Neural cell (in vitro differentiated cells): ENCODE measurements around the gene TUBA8. TPM values are rescaled to one million over a fixed set of nuclear protein-coding genes. Genes with fewer than 3 reads are reported as not detected.
A peak's percentile ranks its signal among the peaks of the same experiment; 100 is the strongest.

Experiments
- H2AFZ ChIP-seq: fragments of 200-600, 300-800 bp; sonication (generic), shearing (Covaris generic); 2 replicates; pipeline ENCODE4 v1.6.0; 2014; ENCODE audit warnings: low read depth, mild to moderate bottlenecking, antibody characterized with exemption, low read length, moderate library complexity
- H3F3A ChIP-seq: fragments of 200-600 bp; shearing (Covaris generic); 2 replicates; pipeline ENCODE4 v1.6.1; 2016; ENCODE audit warnings: mild to moderate bottlenecking, moderate library complexity, mixed read lengths, antibody characterized with exemption, low read length; ENCODE audit not compliant: insufficient read depth, poor library complexity, severe bottlenecking
- H3K27ac ChIP-seq: fragments of 200-600, 300-800 bp; sonication (generic), shearing (Covaris generic); 2 replicates; pipeline ENCODE4 v1.5.1; 2014; ENCODE audit warnings: mild to moderate bottlenecking, low read length, moderate library complexity
- H3K27me3 ChIP-seq: fragments of 300-800, 200-600 bp; sonication (generic), shearing (Covaris generic); 2 replicates; pipeline ENCODE4 v1.6.0; 2014; ENCODE audit warnings: mild to moderate bottlenecking, low read depth, low read length, moderate library complexity; ENCODE audit not compliant: insufficient read depth
- H3K36me3 ChIP-seq: fragments of 300-800, 200-600 bp; sonication (generic), shearing (Covaris generic); 2 replicates; pipeline ENCODE4 v1.5.1; 2014; ENCODE audit warnings: mild to moderate bottlenecking, antibody characterized with exemption, low read length, moderate library complexity; ENCODE audit not compliant: insufficient read depth
- H3K4me2 ChIP-seq: fragments of 300-800, 200-600 bp; sonication (generic), shearing (Covaris generic); 2 replicates; pipeline ENCODE4 v1.6.0; 2014; ENCODE audit warnings: mild to moderate bottlenecking, low read length
- H3K4me3 ChIP-seq: fragments of 300-800, 200-600 bp; sonication (generic), shearing (Covaris generic); 2 replicates; pipeline ENCODE4 v1.5.1; 2014; ENCODE audit warnings: mild to moderate bottlenecking, low read length, moderate library complexity
- H3K79me2 ChIP-seq: fragments of 200-600 bp; shearing (Covaris generic); replicated peaks from 2 replicates; pipeline ENCODE4 v1.6.0; 2014; ENCODE audit warnings: mild to moderate bottlenecking, low read length, moderate library complexity; ENCODE audit not compliant: insufficient read depth
- H3K9ac ChIP-seq: fragments of 300-800, 200-600 bp; sonication (generic), shearing (Covaris generic); 2 replicates; pipeline ENCODE4 v1.6.1; 2016; ENCODE audit warnings: mild to moderate bottlenecking, low read length, mixed read lengths
- H3K9me2 ChIP-seq: fragments of 200-600 bp; shearing (Covaris generic); 2 replicates; pipeline ENCODE4 v1.6.1; 2016; ENCODE audit warnings: mild to moderate bottlenecking, low read length, mixed read lengths; ENCODE audit not compliant: insufficient read depth
- H3K9me3 ChIP-seq: fragments of 200-600, 300-800 bp; sonication (generic), shearing (Covaris generic); 2 replicates; pipeline ENCODE4 v1.6.1; 2016; ENCODE audit warnings: mild to moderate bottlenecking, mixed run types, low read length, moderate library complexity, mixed read lengths
- H4K20me1 ChIP-seq: fragments of 200-600 bp; shearing (Covaris generic); 2 replicates; pipeline ENCODE4 v1.6.1; 2016; ENCODE audit warnings: mild to moderate bottlenecking, mixed run types; ENCODE audit not compliant: insufficient read depth
- EP300 ChIP-seq: fragments of 450-650 bp; conservative IDR thresholded peaks from 2 replicates; pipeline ENCODE4 v1.6.1; 2014; ENCODE audit warnings: antibody characterized with exemption, mild to moderate bottlenecking, moderate library complexity; ENCODE audit not compliant: poor library complexity, severe bottlenecking
- EZH2 ChIP-seq: fragments of 200-600, 300-800 bp; shearing (Covaris generic), sonication (generic); IDR thresholded peaks from 2 replicates; pipeline ENCODE4 v1.6.1; 2014; ENCODE audit warnings: antibody characterized with exemption, low read length, borderline replicate concordance, mild to moderate bottlenecking; ENCODE audit not compliant: insufficient read depth, poor library complexity, severe bottlenecking
- MXI1 ChIP-seq: fragments of 450-650 bp; conservative IDR thresholded peaks from 2 replicates; pipeline ENCODE4 v1.6.1; 2014; ENCODE audit warnings: antibody characterized with exemption, mild to moderate bottlenecking; ENCODE audit not compliant: poor library complexity, severe bottlenecking
- POLR2AphosphoS5 ChIP-seq: IDR thresholded peaks from 2 replicates; pipeline ENCODE4 v1.6.1; 2012
- RAD21 ChIP-seq: fragments of 450-650 bp; conservative IDR thresholded peaks from 2 replicates; pipeline ENCODE4 v1.6.1; 2014; ENCODE audit warnings: antibody characterized with exemption, mild to moderate bottlenecking, moderate library complexity
- SMC3 ChIP-seq: fragments of 450-650 bp; conservative IDR thresholded peaks from 2 replicates; pipeline ENCODE4 v1.6.1; 2014; ENCODE audit warnings: antibody characterized with exemption, mild to moderate bottlenecking, moderate library complexity; ENCODE audit not compliant: poor library complexity
- TAF1 ChIP-seq: IDR thresholded peaks from 2 replicates; pipeline ENCODE4 v1.6.1; 2012; ENCODE audit warnings: low read depth
- polyA minus RNA-seq: library from RNA; depleted of rRNA, polyadenylated mRNA; stranded (reverse); fragments of >200 nt; gene quantifications from 2 replicates; pipeline ENCODE4 v1.2.3, GENCODE V29; 2014
- polyA plus RNA-seq: library from polyadenylated mRNA; depleted of rRNA; stranded (reverse); fragments of >200 nt; gene quantifications from 2 replicates; pipeline ENCODE4 v1.2.3, GENCODE V29; 2014
- TF ChIP-seq, protein P1 (sequence below): IDR thresholded peaks from 2 replicates; pipeline ENCODE4 v1.6.1; 2012; ENCODE audit warnings: borderline replicate concordance
- TF ChIP-seq, protein P2 (sequence below): fragments of 450-650 bp; IDR thresholded peaks from 2 replicates; pipeline ENCODE4 v1.5.1; 2014; ENCODE audit warnings: antibody characterized with exemption, mild to moderate bottlenecking, moderate library complexity; ENCODE audit not compliant: poor library complexity, severe bottlenecking

TUBA8 gene
- polyA plus RNA-seq (0.46 and 1.8 TPM in 2 replicates), polyA minus RNA-seq (1.7 and 2.7 TPM in 2 replicates)

DNA sequence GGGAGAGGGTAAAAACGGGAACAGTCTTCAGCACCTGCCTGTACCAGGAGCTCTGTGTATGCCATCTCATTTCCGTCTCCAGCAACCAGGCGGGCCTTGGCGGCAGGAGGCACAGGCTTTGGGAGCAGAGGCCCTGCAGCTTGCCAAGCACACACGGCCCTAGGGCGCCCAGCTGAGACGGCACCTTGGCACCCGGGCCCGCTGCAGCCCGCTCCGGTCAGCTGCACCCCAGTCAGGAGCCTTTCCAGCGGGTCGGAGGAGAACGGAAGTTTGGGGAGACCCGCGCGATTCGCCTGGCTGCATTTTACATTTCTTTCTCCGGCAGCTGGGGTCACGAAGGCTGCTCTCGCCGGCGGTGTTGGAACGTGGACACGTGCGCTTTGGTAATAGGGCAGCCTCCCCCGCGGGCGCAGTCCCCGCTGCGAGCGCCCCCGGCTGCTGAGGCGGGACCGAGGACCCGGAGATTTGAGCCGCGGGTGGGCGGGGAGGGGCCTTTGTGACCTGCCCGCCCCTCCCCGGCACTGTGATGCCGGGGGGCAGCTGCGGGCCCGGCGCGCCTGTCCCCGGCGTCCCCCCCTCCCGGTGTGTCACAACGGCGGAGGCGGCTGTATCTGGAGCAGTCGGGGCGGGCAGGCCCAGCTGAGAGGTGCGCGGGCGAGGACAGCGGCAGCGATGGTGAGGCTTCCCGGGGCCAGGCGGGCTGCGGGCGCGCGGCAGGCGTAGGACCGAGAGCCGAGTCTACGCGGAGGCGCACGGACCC is at the start of gene TUBA8:
Gene TUBA8 (plus strand): TSS at position 616 of the 760 bp plus-strand sequence. CDS start 57 bp downstream, at position 673.
- Histone ChIP-seq H3K9me3 (no peaks in the 10 kb centered on the region), H3K27ac (no peak within 1 kb of the TSS), H3K9me2 (no peaks in the 10 kb centered on the region), H3K36me3 (no peaks in the 10 kb centered on the region), H3K4me3 (peak within 1 kb of the TSS; percentile 60), H3F3A (no peaks in the 10 kb centered on the region), H2AFZ (no peak within 1 kb of the TSS), H3K4me2 (no peak within 1 kb of the TSS), H3K79me2 (no peaks in the 10 kb centered on the region), H4K20me1 (no peaks in the 10 kb centered on the region), H3K9ac (peak within 1 kb of the TSS; percentile 36), H3K27me3 (peaks cover 27% of the 10 kb centered on the region)
- TF ChIP-seq, protein P1, sequence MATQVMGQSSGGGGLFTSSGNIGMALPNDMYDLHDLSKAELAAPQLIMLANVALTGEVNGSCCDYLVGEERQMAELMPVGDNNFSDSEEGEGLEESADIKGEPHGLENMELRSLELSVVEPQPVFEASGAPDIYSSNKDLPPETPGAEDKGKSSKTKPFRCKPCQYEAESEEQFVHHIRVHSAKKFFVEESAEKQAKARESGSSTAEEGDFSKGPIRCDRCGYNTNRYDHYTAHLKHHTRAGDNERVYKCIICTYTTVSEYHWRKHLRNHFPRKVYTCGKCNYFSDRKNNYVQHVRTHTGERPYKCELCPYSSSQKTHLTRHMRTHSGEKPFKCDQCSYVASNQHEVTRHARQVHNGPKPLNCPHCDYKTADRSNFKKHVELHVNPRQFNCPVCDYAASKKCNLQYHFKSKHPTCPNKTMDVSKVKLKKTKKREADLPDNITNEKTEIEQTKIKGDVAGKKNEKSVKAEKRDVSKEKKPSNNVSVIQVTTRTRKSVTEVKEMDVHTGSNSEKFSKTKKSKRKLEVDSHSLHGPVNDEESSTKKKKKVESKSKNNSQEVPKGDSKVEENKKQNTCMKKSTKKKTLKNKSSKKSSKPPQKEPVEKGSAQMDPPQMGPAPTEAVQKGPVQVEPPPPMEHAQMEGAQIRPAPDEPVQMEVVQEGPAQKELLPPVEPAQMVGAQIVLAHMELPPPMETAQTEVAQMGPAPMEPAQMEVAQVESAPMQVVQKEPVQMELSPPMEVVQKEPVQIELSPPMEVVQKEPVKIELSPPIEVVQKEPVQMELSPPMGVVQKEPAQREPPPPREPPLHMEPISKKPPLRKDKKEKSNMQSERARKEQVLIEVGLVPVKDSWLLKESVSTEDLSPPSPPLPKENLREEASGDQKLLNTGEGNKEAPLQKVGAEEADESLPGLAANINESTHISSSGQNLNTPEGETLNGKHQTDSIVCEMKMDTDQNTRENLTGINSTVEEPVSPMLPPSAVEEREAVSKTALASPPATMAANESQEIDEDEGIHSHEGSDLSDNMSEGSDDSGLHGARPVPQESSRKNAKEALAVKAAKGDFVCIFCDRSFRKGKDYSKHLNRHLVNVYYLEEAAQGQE = no peak
- no peak for TF ChIP-seq SMC3

DNA sequence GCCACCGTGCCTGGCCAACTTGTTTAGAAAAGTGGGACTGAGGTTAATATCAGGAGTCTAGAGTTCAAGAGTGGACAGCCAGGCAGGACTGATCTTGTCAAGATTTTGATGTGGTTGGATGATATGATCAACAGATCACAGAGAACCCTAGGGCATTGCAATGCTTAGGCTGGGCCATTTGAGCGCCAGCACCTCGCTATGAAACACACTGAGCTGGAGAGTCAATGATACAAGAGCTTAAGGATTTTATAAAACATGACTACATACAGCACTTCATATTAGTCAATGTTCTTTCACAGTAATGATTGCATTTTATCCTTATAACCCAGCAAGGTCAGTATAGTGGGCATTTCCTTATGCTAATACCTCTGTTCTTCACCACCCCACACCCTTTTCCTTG is 48.2 kb upstream of the TUBA8 start:
- H3K9ac ChIP-seq = no peak overlapping the region
- H2AFZ ChIP-seq = no peak overlapping the region
- H3K4me2 ChIP-seq = no peak overlapping the region
- TF ChIP-seq MXI1 (no peak), TAF1 (no peak), RAD21 (no peak), POLR2AphosphoS5 (no peak), EP300 (no peak), SMC3 (no peak), EZH2 (no peak)
- TF ChIP-seq, protein P1 = no peak
- TF ChIP-seq, protein P2, sequence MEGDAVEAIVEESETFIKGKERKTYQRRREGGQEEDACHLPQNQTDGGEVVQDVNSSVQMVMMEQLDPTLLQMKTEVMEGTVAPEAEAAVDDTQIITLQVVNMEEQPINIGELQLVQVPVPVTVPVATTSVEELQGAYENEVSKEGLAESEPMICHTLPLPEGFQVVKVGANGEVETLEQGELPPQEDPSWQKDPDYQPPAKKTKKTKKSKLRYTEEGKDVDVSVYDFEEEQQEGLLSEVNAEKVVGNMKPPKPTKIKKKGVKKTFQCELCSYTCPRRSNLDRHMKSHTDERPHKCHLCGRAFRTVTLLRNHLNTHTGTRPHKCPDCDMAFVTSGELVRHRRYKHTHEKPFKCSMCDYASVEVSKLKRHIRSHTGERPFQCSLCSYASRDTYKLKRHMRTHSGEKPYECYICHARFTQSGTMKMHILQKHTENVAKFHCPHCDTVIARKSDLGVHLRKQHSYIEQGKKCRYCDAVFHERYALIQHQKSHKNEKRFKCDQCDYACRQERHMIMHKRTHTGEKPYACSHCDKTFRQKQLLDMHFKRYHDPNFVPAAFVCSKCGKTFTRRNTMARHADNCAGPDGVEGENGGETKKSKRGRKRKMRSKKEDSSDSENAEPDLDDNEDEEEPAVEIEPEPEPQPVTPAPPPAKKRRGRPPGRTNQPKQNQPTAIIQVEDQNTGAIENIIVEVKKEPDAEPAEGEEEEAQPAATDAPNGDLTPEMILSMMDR = no peak
- no peaks in the 10 kb centered on the region for H3K9me3 ChIP-seq
- H3K79me2 ChIP-seq = no peaks in the 10 kb centered on the region
- H3K27ac ChIP-seq = no peak overlapping the region
- no peaks in the 10 kb centered on the region for H3K27me3 ChIP-seq
- no peaks in the 10 kb centered on the region for H3K36me3 ChIP-seq
- no peak overlapping the region for H3K4me3 ChIP-seq
- no peaks in the 10 kb centered on the region for H4K20me1 ChIP-seq
- no peaks in the 10 kb centered on the region for H3K9me2 ChIP-seq
- H3F3A ChIP-seq = no peaks in the 10 kb centered on the region
